Fibroblast of the conjunctiva (primary cell): ENCODE data around the gene PNLIPRP1.

Source experiments
- DNase-seq: peaks from one replicate; pipeline ENCODE4 v3.0.0-alpha.2; 2010; ENCODE audit warnings: low read depth

Gene PNLIPRP1

DNA sequence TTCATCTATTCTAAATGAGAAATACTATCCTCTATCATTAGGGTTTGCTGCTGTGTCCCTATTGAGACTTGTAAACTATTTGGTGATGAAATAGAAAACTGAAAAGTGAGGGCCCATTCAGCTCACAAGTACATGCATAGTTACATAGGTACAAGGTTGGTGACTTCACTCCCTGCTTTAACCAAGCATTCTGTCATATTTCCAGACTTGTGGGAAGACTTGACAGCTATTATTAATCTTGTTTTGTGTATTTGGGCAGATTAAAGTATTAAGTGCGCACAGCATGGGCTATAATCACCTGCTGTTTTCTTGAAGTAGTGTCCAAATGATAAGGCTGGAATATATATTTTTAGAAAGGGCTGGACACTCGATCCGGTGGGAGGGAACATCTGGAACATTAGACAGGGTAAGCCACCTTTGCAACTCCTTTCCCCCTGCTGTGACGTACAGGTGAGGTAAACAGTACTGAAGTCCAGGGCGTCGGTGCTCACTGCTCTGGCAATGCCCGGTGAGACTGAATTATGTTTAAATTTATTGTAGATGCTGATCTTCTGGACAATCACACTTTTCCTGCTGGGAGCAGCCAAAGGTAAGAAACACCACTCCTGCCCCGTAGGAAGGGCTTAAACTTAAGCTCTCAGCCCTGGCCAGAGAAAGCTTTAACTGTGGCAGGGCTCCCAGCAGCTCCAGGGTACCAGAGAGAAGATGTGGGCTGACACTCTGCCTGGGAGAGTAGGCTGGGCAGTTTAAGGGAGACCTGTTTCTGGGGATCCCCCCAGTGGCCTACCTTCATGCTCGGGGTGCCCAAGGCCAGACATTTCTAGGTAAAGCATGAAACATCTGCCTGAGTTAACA lies at the start of gene PNLIPRP1:
PNLIPRP1 (plus strand) TSS at position 370 of the 855 bp plus-strand sequence; CDS start at position 541, 171 bp downstream.
- no peak for DNase-seq

GRCh38 chr10:116542007-116542677 lies 48.6 kb upstream of the PNLIPRP1 start:
- DNase-seq, result no peak

DNA sequence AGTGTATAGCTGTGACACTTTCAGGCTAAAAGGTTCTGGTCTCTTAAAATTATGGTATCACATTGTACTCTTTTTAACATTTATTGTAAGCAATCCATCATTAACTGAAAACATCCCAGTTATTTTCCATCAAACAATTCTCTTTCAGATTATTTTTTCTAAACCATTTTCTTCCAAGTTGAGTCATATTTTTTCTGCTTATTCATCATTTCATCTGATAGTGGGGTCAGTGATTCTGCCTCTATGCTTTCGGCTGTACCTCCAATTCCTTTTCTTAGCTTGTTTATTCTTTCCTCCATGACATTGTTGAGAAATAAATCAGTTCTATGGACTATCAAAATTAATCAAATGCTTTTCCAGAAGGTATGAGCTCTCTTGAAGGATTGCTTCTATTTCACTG lies 45.6 kb upstream of the PNLIPRP1 start:
- DNase-seq, result no peak

- no peak for DNase-seq
Measured at GRCh38 chr10:116545756-116546155, 45.0 kb upstream of the PNLIPRP1 start, which contains the start of gene PNLIP. Gene PNLIP, plus strand, starts transcription at chr10:116545931. Its CDS starts 162 bp downstream, at chr10:116546093.

DNA sequence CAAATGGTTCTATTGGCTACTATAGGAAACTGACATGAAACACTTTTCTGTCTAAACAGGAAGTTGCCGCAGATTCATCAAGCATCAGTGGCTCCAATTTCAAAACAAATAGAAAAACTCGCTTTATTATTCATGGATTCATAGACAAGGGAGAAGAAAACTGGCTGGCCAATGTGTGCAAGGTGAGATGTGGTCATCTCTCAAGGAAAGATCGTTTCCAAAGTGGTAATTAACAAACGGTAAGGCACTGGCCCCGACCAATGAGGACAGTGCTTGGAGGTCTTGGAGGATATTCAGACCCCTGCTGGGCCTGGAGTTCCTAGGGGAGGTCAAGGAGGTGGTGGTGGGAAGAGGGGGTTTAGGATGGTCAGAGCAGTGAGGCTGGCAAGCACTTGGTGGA lies 42.5 kb upstream of the PNLIPRP1 start:
- DNase-seq, result no peak

DNA sequence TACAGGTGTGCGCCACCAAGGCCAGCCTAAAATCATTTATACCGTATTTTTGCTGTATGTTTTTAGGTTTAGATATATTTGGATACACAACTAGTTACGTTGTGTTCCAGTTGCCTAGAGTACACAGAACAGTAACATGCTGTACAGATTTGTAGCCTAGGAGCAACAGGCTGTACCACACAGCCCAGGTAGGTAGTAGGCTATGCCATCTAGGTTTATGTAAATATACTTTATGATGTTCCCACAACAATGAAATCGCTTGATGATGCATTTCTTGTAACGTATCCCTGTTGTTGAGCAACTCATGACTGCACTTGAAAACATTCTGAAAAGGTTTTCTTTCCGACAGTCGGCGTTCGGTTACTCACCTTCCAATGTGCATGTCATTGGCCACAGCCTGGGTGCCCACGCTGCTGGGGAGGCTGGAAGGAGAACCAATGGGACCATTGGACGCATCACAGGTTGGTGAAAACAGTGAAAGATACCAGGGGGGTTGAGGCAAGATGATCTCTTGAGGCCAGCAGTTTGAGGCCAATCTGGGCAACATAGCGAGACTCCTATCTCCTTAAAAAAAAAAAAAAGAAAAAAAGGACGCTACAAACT lies 37.3 kb upstream of the PNLIPRP1 start:
- DNase-seq, result no peak

DNA sequence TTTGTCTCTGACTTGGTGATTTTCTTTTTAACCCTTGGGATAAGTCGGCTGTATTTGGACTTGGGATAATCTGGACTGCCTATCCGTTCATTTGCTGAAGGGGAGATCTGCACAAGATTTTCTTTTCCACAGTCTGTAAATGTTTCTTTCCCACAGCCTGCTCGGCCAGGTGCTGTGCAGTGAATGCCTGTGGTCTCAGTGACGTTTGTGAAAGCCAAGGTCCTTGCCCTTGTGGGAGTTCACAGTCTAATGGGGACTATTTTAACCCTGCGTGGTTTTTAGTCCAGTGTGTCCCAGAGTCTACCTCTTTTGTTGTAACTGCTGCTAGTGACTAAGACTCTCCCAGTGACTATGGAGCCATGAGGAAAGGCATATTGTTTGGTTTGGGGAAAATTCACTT lies 36.1 kb upstream of the PNLIPRP1 start:
- DNase-seq, result no peak

DNA sequence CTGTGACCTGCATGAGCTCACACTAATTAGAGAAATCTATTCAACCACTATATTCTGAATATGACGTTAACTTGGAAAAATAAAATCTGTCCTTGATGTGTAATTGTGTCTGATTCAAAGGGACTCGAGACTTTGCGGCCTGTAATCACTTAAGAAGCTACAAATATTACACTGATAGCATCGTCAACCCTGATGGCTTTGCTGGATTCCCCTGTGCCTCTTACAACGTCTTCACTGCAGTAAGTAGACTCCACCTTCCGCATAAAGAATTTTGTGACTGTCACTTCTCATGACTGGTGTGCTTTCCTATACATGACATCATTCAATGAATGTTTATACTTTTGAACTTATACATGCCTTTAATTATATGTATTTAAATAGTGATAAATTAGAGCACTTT lies 34.9 kb upstream of the PNLIPRP1 start:
- DNase-seq, result no peak

DNA sequence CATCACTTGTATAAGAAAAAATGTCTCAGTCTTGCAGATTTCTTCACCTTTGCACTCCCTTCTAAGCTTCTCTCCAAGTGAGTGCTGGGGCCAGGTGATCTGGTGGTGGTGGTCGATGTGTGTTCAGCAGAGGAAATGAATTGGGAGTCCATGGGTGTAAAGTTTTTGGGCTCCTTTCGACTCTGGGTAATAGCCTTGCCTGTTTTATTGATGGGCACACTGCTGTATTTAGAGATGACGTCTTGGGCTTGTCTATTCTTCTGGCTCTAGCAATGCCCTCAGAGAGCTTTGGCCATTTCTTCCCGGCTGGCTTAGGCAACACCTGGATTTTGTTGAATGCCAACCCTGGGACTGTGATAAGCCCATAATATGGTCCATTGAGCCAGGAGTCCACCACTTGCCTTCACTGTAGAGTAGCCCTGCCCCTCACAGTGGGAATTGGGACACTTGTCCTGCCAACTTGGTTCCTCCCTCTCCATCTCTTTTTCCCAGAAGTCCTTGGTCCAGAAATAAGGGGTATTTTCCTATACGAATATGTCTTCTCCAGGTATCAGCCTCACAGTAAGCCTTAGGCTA lies 33.4 kb upstream of the PNLIPRP1 start:
- no peak for DNase-seq

- no peak for DNase-seq
Measured at GRCh38 chr10:116565534-116565933, 25.2 kb upstream of the PNLIPRP1 start.

- DNase-seq, result no peak
Measured at GRCh38 chr10:116566932-116567331, 23.8 kb upstream of the PNLIPRP1 start.

DNA sequence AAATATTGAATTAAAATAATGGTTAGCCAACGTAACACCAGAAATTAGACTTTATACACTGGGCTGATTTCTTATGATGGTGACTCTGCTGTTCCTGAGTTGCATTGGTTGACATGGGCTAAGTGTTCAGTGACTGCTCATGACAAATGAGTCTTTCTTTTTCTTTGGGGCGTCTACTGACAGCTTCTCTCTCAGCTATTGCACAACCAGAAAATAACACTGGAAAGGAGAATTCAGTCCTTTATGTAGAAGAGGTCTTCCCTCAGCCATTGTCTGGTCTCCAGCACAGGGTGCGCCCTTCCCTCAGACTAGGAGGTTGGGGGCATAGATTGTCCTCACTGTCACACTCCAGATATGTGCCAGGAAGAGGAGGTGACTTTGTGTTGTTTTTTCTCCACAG lies 23.4 kb upstream of the PNLIPRP1 start:
- DNase-seq, result no peak

DNA sequence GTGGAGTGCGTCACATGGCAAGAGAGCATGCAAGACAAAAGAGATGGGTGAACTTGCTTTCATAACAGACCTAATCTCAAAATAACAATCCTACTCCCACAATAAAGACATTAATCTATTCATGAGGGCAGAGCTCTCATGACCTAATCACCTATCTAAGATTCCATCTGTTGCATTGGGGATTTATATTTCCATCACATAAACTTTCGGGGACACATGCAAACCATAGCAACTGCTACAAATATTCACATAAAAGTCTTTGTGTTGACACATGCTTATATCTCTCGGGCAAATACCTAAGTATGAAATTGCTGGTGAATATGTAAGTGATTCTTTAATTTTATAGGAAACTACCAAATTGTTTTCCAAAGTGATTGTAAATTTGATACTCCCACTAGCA lies 16.0 kb upstream of the PNLIPRP1 start:
- no peak for DNase-seq

DNA sequence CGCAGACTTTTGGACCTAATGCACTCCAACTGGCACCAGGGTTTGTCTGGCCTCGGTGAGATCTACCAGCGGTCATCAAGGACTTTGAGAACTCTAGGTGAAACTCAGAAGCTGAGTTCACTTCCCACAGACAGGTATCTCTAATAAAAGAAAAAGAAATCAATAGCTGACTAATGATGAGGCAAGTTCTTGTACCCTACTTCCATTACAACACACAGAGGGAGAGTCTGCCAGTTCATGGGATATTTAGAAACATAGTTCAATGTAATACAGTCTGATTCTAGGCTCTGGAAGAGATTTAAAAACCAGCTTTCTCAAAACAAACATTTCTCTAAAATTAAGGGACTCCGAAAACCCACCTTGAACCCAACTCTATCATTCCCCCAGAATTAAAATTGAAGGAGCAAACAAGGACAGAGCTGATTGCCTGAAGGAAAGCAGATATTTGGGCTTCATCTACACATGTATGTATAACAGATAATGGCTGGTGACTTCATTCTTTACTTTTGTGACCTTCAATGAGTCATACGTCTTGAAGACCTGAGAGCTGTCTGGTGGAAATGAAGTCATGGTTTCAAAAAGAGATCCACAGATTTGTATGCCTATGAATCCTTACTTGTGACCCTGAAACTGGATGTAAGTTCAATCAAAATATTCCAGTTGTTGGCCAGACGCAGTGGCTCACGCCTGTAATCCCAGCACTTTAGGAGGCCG lies 2.7 kb upstream of the PNLIPRP1 start:
- no peak for DNase-seq

DNA sequence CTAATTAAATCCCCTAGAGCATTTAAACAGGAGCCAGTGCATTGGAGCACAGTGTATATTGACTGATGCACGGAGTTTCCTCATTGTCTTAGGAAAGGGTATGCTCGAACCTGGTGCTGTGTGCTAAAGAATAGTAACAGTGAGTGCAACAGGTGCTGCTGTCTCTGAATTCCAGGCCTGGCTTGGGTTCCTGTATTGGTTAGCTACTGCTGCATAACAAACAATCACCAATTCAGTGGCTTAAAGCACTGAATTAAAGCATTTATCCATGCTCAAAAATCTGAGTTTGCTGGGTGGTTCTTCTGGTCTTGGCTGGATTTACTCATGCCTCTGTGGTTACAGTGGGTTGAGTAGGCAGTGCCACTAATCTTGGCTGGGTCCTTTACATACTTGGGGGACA lies 1.8 kb upstream of the PNLIPRP1 start:
- DNase-seq, result no peak

GRCh38 chr10:116589926-116590325 lies 833 bp upstream of the PNLIPRP1 start:
- no peak for DNase-seq

DNA sequence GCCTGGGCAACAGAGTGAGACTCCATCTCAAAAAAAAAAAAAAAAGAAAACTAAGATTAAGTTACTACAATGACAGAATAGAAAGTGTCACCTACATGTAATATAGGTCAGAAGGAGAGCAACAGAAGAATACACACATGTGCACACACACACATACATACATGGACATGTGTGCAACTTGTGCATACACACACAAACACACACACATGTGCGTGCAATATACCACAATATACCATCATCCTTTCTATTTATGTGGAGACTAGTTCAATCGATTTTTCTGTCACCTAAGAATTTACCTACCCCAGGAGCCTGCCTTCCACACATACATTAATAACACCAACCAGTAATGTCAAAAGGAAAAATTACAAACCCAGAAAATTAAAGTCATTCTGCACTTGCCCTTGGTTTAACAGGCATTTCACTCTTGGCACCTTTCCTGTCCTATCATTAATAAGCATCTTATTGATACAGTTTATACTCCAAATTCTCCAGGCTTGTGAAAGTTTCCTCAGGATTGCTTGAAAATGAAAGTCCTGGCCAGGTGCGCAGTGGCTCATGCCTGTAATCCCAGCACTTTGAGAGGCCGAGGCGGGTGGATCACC lies 2.5 kb downstream of the PNLIPRP1 start:
- no peak for DNase-seq

- DNase-seq, result no peak
Measured at GRCh38 chr10:116594525-116595035, 3.8 kb downstream of the PNLIPRP1 start.

DNA sequence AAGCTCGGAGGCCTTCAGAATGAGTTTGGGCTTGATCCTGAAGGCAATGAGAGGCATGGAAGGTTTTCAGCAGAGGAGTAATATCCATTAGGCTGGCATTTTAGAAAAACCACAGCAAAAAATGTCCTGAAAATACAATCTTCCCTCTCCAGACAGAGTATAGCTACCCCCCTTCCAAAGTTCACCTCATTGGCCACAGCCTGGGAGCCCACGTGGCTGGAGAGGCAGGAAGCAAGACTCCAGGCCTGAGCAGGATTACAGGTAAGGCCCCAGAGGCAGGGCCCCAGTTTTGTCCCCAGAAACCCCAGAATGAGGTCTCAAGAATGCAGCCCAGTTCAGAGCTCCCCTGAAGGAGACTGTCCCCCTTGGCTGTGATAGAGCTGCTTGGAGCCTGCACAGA lies 5.3 kb downstream of the PNLIPRP1 start:
- DNase-seq, result no peak

DNA sequence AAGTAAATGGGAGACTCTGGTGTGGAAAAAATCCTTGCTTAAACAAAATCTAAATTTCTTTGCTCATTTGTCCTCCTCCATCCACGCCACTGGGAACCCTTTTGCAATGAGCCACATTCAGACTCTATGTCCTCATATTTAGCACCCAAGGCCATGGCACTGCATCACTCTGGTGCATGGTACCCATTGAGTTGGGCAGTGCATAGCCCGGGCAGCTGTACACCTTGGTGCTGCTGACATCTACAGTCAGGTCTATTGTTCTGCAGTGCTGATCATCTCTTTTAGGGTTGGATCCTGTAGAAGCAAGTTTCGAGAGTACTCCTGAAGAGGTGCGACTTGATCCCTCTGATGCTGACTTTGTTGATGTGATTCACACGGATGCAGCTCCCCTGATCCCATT lies 6.8 kb downstream of the PNLIPRP1 start:
- no peak for DNase-seq

GRCh38 chr10:116598329-116598728 lies 7.6 kb downstream of the PNLIPRP1 start:
- DNase-seq, result no peak
